NCI-H2171 (cell line): ENCODE measurements around the gene RIMBP2.

Source experiments
- DNase-seq: peaks from one replicate; lab custom pipeline; 2025; lab: John Stamatoyannopoulos, UW

RIMBP2 gene

DNA sequence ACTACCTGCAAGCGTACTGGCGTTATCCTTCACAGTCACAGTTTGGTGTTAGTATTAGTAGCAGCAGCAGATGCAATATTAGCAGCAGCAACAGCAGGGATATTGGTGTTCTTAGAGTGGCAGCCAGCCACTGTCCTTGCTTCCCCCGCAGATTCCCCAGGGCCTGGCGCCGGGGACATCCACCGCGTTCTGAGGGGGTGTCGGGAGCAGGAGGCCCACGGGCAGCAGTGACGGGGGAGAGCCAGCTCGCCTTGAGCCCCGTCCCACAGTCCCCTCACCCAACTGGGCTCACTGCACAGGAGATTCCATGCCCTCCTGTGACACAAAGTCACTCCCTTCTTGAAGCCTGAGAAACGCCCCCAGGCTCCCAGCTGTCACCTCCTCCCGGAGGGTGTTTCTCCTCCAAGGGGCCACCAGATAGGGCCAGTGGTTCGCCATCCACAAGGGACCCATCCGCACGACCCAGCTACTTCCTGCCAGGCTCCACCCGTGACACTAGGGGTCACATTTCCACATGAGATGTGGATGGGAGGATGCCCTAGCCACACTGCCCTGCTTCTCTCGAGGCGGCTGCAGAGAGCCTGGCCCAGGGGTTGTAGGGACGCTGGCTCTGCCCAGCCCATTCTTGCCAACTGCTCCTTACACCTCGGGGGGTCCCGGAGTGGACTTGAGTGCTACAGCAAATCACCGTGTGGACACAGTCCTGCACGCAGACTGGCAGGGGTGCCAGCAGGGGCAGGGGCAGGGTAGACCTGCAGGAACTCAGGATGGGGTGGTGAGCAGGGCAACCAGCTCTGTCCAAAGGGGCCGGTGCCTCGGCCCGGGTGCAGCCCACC, 255.3 kb downstream of the RIMBP2 start:
- no peak for DNase-seq

DNA sequence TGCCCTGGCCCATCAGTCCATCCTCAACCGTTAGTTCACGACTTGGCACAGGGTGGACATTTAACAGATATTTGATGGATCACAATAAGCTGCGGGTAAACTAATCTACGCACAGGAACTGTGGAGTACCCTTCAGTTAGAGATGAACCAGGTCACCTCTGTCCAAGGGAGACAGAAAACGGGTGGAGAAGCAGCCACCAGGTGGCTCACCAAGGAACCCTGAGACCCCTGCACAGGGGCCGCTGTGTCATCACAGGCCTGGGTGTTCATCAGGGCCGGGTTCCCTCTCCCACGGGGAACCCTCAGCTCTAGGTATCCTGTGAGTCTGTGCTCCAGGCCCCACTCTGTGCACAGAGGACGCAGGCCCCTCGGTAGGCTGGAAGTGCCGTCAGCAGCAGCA, 256.2 kb downstream of the RIMBP2 start:
- no peak for DNase-seq

GRCh38 chr12:130458341-130458740, 257.8 kb downstream of the RIMBP2 start:
- no peak for DNase-seq

DNA sequence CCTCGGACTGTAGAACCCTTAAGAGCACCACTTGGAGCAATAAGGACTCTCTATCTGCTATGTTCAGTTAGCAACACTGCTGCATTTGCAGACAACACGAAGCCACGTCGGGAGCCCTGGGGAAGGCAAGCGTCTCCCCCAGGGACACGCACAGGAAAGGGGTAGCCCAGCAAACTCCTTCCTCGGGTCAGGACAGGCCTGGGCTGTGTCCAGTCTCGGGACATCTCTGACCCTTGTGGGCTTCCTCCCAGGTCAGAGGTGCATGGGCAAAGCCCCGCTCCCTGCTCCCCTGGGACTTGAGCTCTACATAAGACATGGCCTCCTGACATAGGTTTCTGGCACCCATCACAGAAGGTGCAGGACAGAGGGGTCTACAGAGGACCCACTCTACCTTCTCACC, 258.9 kb downstream of the RIMBP2 start:
- DNase-seq = no peak

- DNase-seq = peak; percentile 67
Measured at GRCh38 chr12:130456375-130457199, 259.5 kb downstream of the RIMBP2 start.

- DNase-seq = no peak
Measured at GRCh38 chr12:130455161-130455560, 260.9 kb downstream of the RIMBP2 start.

DNA sequence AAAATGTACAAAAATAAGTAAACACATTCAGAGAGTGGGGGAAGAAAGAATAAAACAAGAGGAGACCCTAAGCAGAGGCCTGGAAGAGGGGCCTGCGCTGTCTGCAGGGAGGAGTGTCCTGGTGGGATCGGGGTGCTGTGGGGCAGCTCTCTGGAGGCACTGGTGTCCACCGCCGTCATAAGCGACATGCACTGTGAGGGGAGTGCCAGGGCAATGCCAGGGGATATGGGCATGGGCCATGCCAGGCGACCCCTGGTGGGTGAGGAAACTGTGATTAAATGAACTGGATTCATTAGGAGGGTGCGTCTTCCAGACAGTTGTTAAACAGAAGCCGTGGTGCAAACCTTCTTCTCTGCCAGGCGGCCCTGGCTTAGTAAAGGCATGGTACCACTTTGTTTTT, 261.8 kb downstream of the RIMBP2 start:
- DNase-seq = no peak

DNA sequence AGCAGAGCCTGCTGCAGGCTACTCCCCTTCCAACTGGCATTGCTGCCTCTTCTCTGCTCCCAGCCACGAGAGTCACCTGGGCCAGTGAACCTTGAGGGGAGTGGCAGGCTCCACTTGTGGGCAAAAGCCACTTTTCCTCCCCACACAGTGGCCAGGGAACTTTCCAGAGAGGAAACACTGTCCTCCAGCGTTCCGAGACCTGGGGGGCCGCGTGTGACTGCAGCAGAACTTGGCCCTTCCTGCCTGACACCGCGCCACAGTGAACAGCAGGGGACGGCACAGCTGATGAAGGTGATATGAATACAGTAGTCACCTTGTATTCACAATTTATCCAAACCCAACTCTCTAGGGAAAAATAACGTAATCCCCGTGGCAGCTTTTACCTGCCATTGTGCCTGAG, 263.6 kb downstream of the RIMBP2 start:
- no peak for DNase-seq

- no peak for DNase-seq
Measured at GRCh38 chr12:130451001-130451930, 264.8 kb downstream of the RIMBP2 start.

- no peak for DNase-seq
Measured at GRCh38 chr12:130449291-130449690, 266.8 kb downstream of the RIMBP2 start.

GRCh38 chr12:130448044-130448821, 267.9 kb downstream of the RIMBP2 start:
- no peak for DNase-seq

GRCh38 chr12:130447655-130447965, 268.5 kb downstream of the RIMBP2 start:
- no peak for DNase-seq

GRCh38 chr12:130446846-130447654, 269.0 kb downstream of the RIMBP2 start:
- no peak for DNase-seq

- DNase-seq = no peak
Measured at GRCh38 chr12:130444986-130445385, 271.1 kb downstream of the RIMBP2 start.

DNA sequence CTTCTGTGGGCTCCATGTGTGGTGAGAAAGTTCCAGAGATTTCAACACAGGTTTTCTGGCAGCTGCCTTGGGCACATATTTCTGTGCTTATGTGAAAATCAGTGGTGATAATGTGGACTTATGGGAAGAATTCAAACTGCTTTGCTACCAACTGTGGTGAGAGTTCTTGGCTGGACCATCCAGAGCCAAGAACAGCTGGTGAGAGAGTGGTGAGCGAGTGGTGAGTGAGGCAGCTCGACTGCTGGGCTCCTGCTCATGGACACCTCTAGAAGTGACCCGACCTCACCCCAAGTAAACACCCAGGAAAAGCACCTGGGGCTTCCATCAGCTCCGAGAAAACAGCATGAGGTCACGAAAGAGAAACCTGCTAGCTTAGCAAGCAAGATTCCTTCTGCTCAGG, 272.0 kb downstream of the RIMBP2 start:
- DNase-seq = no peak

GRCh38 chr12:130441771-130442760, 274.0 kb downstream of the RIMBP2 start:
- DNase-seq = no peak

GRCh38 chr12:130440411-130441080, 275.6 kb downstream of the RIMBP2 start:
- DNase-seq = no peak

DNA sequence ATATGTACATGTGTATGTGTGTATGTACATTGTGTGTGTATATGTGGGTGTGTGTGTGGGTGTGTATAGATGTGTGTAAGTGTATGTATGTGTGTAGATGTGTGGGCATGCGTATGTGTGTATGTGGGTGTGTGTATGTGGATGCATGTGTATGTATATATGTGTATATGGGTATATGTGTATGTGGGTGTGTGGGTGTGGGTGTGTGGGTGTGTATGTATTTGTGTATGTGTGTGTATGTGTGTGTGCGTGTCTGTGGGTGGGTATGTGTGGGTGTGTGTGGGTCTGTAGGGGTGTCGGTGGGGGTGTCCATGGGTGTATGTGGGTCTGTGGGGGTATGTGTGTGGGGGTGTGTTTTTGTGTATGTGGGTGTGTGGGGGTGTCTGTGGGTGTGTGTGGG, 276.8 kb downstream of the RIMBP2 start:
- DNase-seq = no peak

DNA sequence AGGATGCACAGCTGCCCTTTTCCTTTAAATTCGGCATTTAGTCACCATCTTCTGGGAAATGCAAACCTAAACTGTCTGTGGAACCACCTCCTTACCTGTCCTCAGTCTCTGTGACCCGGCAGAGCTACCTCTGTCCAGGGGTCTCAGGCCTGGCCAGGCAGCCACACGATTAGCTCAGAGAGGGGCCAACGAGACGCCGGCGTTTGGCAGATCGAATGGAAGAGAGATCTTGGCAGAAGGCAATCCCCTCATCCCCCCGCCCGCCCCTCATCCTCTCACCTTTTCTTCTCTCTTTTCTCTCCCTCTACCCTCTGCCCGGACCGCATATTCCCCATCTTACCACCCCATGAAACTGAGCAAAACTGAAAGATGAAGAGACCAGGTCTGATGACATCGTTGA, 277.4 kb downstream of the RIMBP2 start:
- no peak for DNase-seq
